H9 (cell line): ENCODE data around the gene SP8. TPM values are rescaled to one million over a fixed set of nuclear protein-coding genes. Genes with fewer than 3 reads are reported as not detected.

Experiments used
- DNase-seq: peaks from one replicate; pipeline ENCODE4 v3.0.0-alpha.2; 2017
- H2AFZ ChIP-seq: one replicate; pipeline ENCODE4 v1.6.1; 2013; ENCODE audit warnings: mild to moderate bottlenecking, low read length, control low read depth, moderate library complexity
- H2AK5ac ChIP-seq: 2 replicates; pipeline ENCODE4 v1.6.1; 2013; ENCODE audit warnings: low read length, control low read depth, mixed read lengths; ENCODE audit not compliant: insufficient read length
- H2BK120ac ChIP-seq: one replicate; pipeline ENCODE4 v1.6.1; 2013; ENCODE audit warnings: low read depth, mild to moderate bottlenecking, low read length, control low read depth, inconsistent platforms; ENCODE audit not compliant: poor library complexity, severe bottlenecking
- H2BK12ac ChIP-seq: 2 replicates; pipeline ENCODE4 v1.6.1; 2013; ENCODE audit warnings: low read length, control low read depth, mixed read lengths, low read depth; ENCODE audit not compliant: insufficient read length
- H2BK15ac ChIP-seq: 2 replicates; pipeline ENCODE4 v1.6.1; 2013; ENCODE audit warnings: low read depth, low read length, control low read depth
- H2BK20ac ChIP-seq: one replicate; pipeline ENCODE4 v1.6.1; 2013; ENCODE audit warnings: low read depth, mild to moderate bottlenecking, low read length, control low read depth, inconsistent platforms; ENCODE audit not compliant: poor library complexity, severe bottlenecking
- H2BK5ac ChIP-seq: 2 replicates; pipeline ENCODE4 v1.6.1; 2013; ENCODE audit warnings: low read length, control low read depth, mixed read lengths; ENCODE audit not compliant: insufficient read length
- H3K14ac ChIP-seq: 2 replicates; pipeline ENCODE4 v1.6.1; 2013; ENCODE audit warnings: low read length, control low read depth; ENCODE audit not compliant: insufficient read depth
- H3K18ac ChIP-seq: 2 replicates; pipeline ENCODE4 v1.6.1; 2013; ENCODE audit warnings: low read depth, mild to moderate bottlenecking, mixed read lengths, low read length, control low read depth; ENCODE audit not compliant: insufficient read length
- H3K23ac ChIP-seq: 2 replicates; pipeline ENCODE4 v1.6.1; 2013; ENCODE audit warnings: low read length, control low read depth, mixed read lengths, low read depth; ENCODE audit not compliant: insufficient read length
- H3K23me2 ChIP-seq: 2 replicates; pipeline ENCODE4 v1.6.1; 2013; ENCODE audit warnings: low read depth, mild to moderate bottlenecking, mixed read lengths, low read length, control low read depth; ENCODE audit not compliant: insufficient read length, poor library complexity, severe bottlenecking
- H3K27ac ChIP-seq: 2 replicates; pipeline ENCODE4 v1.5.1; 2013; ENCODE audit warnings: low read length, control low read depth, mixed read lengths, low read depth; ENCODE audit not compliant: insufficient read length
- H3K27me3 ChIP-seq: 2 replicates; pipeline ENCODE4 v1.6.1; 2013; ENCODE audit warnings: low read length, control low read depth, inconsistent platforms; ENCODE audit not compliant: insufficient read depth
- H3K4ac ChIP-seq: 2 replicates; pipeline ENCODE4 v1.6.1; 2013; ENCODE audit warnings: low read depth, mild to moderate bottlenecking, control low read depth, inconsistent platforms, low read length, moderate library complexity
- H3K4me1 ChIP-seq: 2 replicates; pipeline ENCODE4 v1.6.1; 2013; ENCODE audit warnings: low read length, control low read depth, inconsistent platforms; ENCODE audit not compliant: insufficient read depth
- H3K4me2 ChIP-seq: 2 replicates; pipeline ENCODE4 v1.6.1; 2013; ENCODE audit warnings: low read length, control low read depth, mixed read lengths; ENCODE audit not compliant: insufficient read length, insufficient read depth
- H3K56ac ChIP-seq: 2 replicates; pipeline ENCODE4 v1.6.1; 2013; ENCODE audit warnings: low read depth, mild to moderate bottlenecking, mixed read lengths, low read length, control low read depth; ENCODE audit not compliant: insufficient read length
- H3K79me1 ChIP-seq: 2 replicates; pipeline ENCODE4 v1.6.1; 2013; ENCODE audit warnings: low read depth, mild to moderate bottlenecking, moderate library complexity, low read length, control low read depth, inconsistent platforms; ENCODE audit not compliant: insufficient read depth, poor library complexity, severe bottlenecking
- H3K79me2 ChIP-seq: 2 replicates; pipeline ENCODE4 v1.6.1; 2013; ENCODE audit warnings: low read length, control low read depth, inconsistent platforms; ENCODE audit not compliant: insufficient read depth
- H3K9ac ChIP-seq: 2 replicates; pipeline ENCODE4 v1.6.1; 2013; ENCODE audit warnings: low read length, control low read depth, mixed read lengths; ENCODE audit not compliant: insufficient read length; ENCODE audit errors: extremely low read depth
- H3K9me3 ChIP-seq: one replicate; pipeline ENCODE4 v1.6.1; 2013; ENCODE audit warnings: low read depth, low read length, inconsistent platforms; ENCODE audit not compliant: control insufficient read depth
- H3T11ph ChIP-seq: one replicate; pipeline ENCODE4 v1.6.1; 2013; ENCODE audit warnings: mild to moderate bottlenecking, low read length, control low read depth, inconsistent platforms
- H4K20me1 ChIP-seq: one replicate; pipeline ENCODE4 v1.6.1; 2013; ENCODE audit not compliant: control insufficient read depth, insufficient read length, insufficient read depth
- H4K5ac ChIP-seq: 2 replicates; pipeline ENCODE4 v1.6.1; 2013; ENCODE audit warnings: low read depth, mild to moderate bottlenecking, mixed read lengths, low read length, control low read depth; ENCODE audit not compliant: insufficient read length
- H4K8ac ChIP-seq: replicated peaks from 2 replicates; pipeline ENCODE4 v1.6.1; 2013; ENCODE audit warnings: low read length, control low read depth, mixed read lengths, low read depth; ENCODE audit not compliant: insufficient read length
- H4K91ac ChIP-seq: 2 replicates; pipeline ENCODE4 v1.6.1; 2013; ENCODE audit warnings: low read depth, mild to moderate bottlenecking, moderate library complexity, mixed read lengths, low read length, control low read depth; ENCODE audit not compliant: insufficient read length
- H3K27ac Mint-ChIP-seq, 3 experiments: 2 replicates in 2 of 3; 3 replicates in 1 of 3; pipeline ENCODE4 v1.8.0; 2020 to 2021; ENCODE audit warnings: mixed read lengths in 3 of 3, mild to moderate bottlenecking in 1 of 3, moderate library complexity in 1 of 3
- H3K27me3 Mint-ChIP-seq: 2 replicates; pipeline ENCODE4 v1.8.0; 2021; ENCODE audit warnings: low read depth, mild to moderate bottlenecking, moderate library complexity, mixed read lengths
- H3K36me3 Mint-ChIP-seq, 3 experiments: 2 replicates in 2 of 3; 3 replicates in 1 of 3; pipeline ENCODE4 v1.8.0; 2020 to 2021; ENCODE audit warnings: low read depth in 3 of 3, mixed read lengths in 3 of 3; ENCODE audit not compliant: insufficient read depth in 1 of 3
- H3K4me1 Mint-ChIP-seq, 2 experiments: 2 replicates each; pipeline ENCODE4 v1.8.0; 2020; ENCODE audit warnings: mixed read lengths in 2 of 2
- H3K4me3 Mint-ChIP-seq, 2 experiments: 2 replicates in 1 of 2; 3 replicates in 1 of 2; pipeline ENCODE4 v1.8.0; 2020 to 2021; ENCODE audit warnings: mild to moderate bottlenecking in 2 of 2, mixed read lengths in 2 of 2, moderate library complexity in 1 of 2
- H3K9me3 Mint-ChIP-seq, 2 experiments: 2 replicates in 1 of 2; 3 replicates in 1 of 2; pipeline ENCODE4 v1.8.0; 2020; ENCODE audit warnings: mild to moderate bottlenecking in 2 of 2, mixed read lengths in 2 of 2, moderate library complexity in 1 of 2
- CTCF ChIP-seq: fragments of 200-600 bp; sonication (generic); conservative IDR thresholded peaks from 3 replicates; pipeline ENCODE4 v1.8.0; 2021; ENCODE audit warnings: antibody characterized with exemption, mild to moderate bottlenecking
- WGBS: extraction: QIAGEN DNeasy Blood & Tissue Kit; methylation state at CpG from one replicate; pipeline ENCODE4 v1.1.7; 2013; ENCODE audit warnings: missing lambda C conversion rate, low lambda C conversion rate, mixed read lengths; ENCODE audit not compliant: insufficient read length; ENCODE audit errors: extremely low coverage; 5-methylcytosine and 5-hydroxymethylcytosine counted together
- total RNA-seq: library from RNA; stranded (reverse); gene quantifications from 2 replicates; pipeline ENCODE4 v1.2.1, GENCODE V29; 2021

The SP8 gene
- total RNA-seq, 1 experiment from 2014 or later, result 3.5 TPM

GRCh38 chr7:20784388-20785156 lies 2.1 kb downstream of the SP8 start:
- Mint-ChIP-seq H3K4me1 (peaks cover 63 to 68% of the 10 kb centered on the region in 2 experiments), H3K9me3 (peaks cover 0 to 2% of the 10 kb centered on the region in 2 experiments; a peak in 2 of 5 replicates), H3K4me3 (peak overlapping the region; percentile 84 to 92), H3K27ac (no peak overlapping the region), H3K27me3 (peaks cover 57% of the 10 kb centered on the region), H3K36me3 (no peaks in the 10 kb centered on the region)
- no peak overlapping the region for H2BK5ac ChIP-seq
- no peak overlapping the region for H2AFZ ChIP-seq
- H2BK15ac ChIP-seq, result peak overlapping the region; percentile 41; the same call in 1 of the 2 replicates
- peaks cover 3% of the 10 kb centered on the region for H3K4me1 ChIP-seq
- no peak overlapping the region for H3T11ph ChIP-seq
- no peak overlapping the region for H3K9ac ChIP-seq
- H3K56ac ChIP-seq, result no peak overlapping the region
- H3K9me3 ChIP-seq, result no peaks in the 10 kb centered on the region
- no peak overlapping the region for H2BK20ac ChIP-seq
- no peak overlapping the region for H3K14ac ChIP-seq
- H4K20me1 ChIP-seq, result no peaks in the 10 kb centered on the region
- H3K18ac ChIP-seq, result no peak overlapping the region
- DNase-seq, result peak; percentile 69
- peaks cover 6% of the 10 kb centered on the region; the same call in 1 of the 2 replicates for H3K27me3 ChIP-seq
- TF ChIP-seq CTCF, result peak; percentile 63
- peak overlapping the region; percentile 96 for H3K4me2 ChIP-seq
- H2AK5ac ChIP-seq, result no peak overlapping the region
- no peaks in the 10 kb centered on the region for H3K79me2 ChIP-seq
- no peak overlapping the region for H3K27ac ChIP-seq
- H4K5ac ChIP-seq, result no peak overlapping the region
- H3K4ac ChIP-seq, result no peak overlapping the region
- no peak overlapping the region for H2BK12ac ChIP-seq
- H3K23ac ChIP-seq, result no peak overlapping the region
- no peak overlapping the region for H2BK120ac ChIP-seq
- peaks cover 36% of the 10 kb centered on the region for H3K23me2 ChIP-seq
- H4K91ac ChIP-seq, result no peak overlapping the region
- no CpG with 5 or more reads among the region's 93 CpGs for WGBS
- no peaks in the 10 kb centered on the region for H3K79me1 ChIP-seq
- H4K8ac ChIP-seq, result no peak overlapping the region
